ENCODE data around the gene BCAS3. TPM values are rescaled to one million over a fixed set of nuclear protein-coding genes. Genes with fewer than 3 reads are reported as not detected.

The BCAS3 gene
- total RNA-seq, 1 donor from 2014 or later = 14.5 TPM

GRCh38 chr17:60680754-60681153, 3.1 kb downstream of the BCAS3 start:
- Histone ChIP-seq H3K36me3 (ENCODE audit: insufficient read depth, low read length) (peaks cover 8% of the 10 kb centered on the region), H4K20me1 (ENCODE audit: insufficient read depth, low read length) (no peaks in the 10 kb centered on the region), H3K4me2 (ENCODE audit: low read length) (no peak overlapping the region), H3K9ac (ENCODE audit: low read length) (no peak overlapping the region), H2AFZ (ENCODE audit: low read depth, low read length) (no peak overlapping the region), H3K4me3 (ENCODE audit: insufficient read depth, low read depth, low read length) (no peak overlapping the region), H3K27me3 (ENCODE audit: insufficient read depth, low read length) (no peaks in the 10 kb centered on the region), H3K79me2 (ENCODE audit: insufficient read depth, low read length) (no peaks in the 10 kb centered on the region), H3K27ac (ENCODE audit: low read depth, low read length) (no peak overlapping the region), H3K9me3 (ENCODE audit: insufficient read depth, low read depth, low read length) (no peaks in the 10 kb centered on the region), H3K4me1 (ENCODE audit: insufficient read depth, low read length) (peaks cover 6% of the 10 kb centered on the region)
- Mint-ChIP-seq H3K4me3 (ENCODE audit: unreplicated experiment) (no peak overlapping the region), H3K27me3 (ENCODE audit: low read depth, unreplicated experiment) (no peaks in the 10 kb centered on the region), H3K9me3 (ENCODE audit: unreplicated experiment) (no peaks in the 10 kb centered on the region), H3K36me3 (ENCODE audit: low read depth, unreplicated experiment) (peaks cover 3% of the 10 kb centered on the region), H3K4me1 (ENCODE audit: low read depth, unreplicated experiment) (peaks cover 8% of the 10 kb centered on the region), H3K27ac (ENCODE audit: unreplicated experiment) (no peak overlapping the region)
- TF ChIP-seq EZH2 (IDR thresholded peaks at IDR 0.05; ENCODE audit: insufficient read depth, low read length) = no peak
- no peak for TF ChIP-seq CTCF (IDR thresholded peaks at IDR 0.05; ENCODE audit: insufficient read depth, low read depth, low read length)
- FAIRE-seq (no peak), DNase-seq (ENCODE audit: low read depth) (no peak)

- no peak for FAIRE-seq
Measured at GRCh38 chr17:60685437-60685836, 7.8 kb downstream of the BCAS3 start.

More at GRCh38 chr17:60685437-60685836, 7.8 kb downstream of the BCAS3 start:
- DNase-seq (ENCODE audit: low read depth) = no peak
- H3K4me3 Mint-ChIP-seq (ENCODE audit: unreplicated experiment) = no peak overlapping the region
- H3K4me2 ChIP-seq (ENCODE audit: low read length) = no peak overlapping the region
- no peak overlapping the region for H3K4me3 ChIP-seq (ENCODE audit: insufficient read depth, low read depth, low read length)
- no peaks in the 10 kb centered on the region for H3K27me3 Mint-ChIP-seq (ENCODE audit: low read depth, unreplicated experiment)
- H3K36me3 Mint-ChIP-seq (ENCODE audit: low read depth, unreplicated experiment) = peaks cover 6% of the 10 kb centered on the region
- H4K20me1 ChIP-seq (ENCODE audit: insufficient read depth, low read length) = no peaks in the 10 kb centered on the region
- H3K4me1 Mint-ChIP-seq (ENCODE audit: low read depth, unreplicated experiment) = no peaks in the 10 kb centered on the region
- no peak overlapping the region for H3K27ac Mint-ChIP-seq (ENCODE audit: unreplicated experiment)
- no peak overlapping the region for H2AFZ ChIP-seq (ENCODE audit: low read depth, low read length)
- no peaks in the 10 kb centered on the region for H3K27me3 ChIP-seq (ENCODE audit: insufficient read depth, low read length)
- H3K9me3 ChIP-seq (ENCODE audit: insufficient read depth, low read depth, low read length) = no peaks in the 10 kb centered on the region
- no peak overlapping the region for H3K9ac ChIP-seq (ENCODE audit: low read length)
- TF ChIP-seq CTCF (IDR thresholded peaks at IDR 0.05; ENCODE audit: insufficient read depth, low read depth, low read length) = no peak
- no peak for TF ChIP-seq EZH2 (IDR thresholded peaks at IDR 0.05; ENCODE audit: insufficient read depth, low read length)
- no peaks in the 10 kb centered on the region for H3K9me3 Mint-ChIP-seq (ENCODE audit: unreplicated experiment)
- H3K36me3 ChIP-seq (ENCODE audit: insufficient read depth, low read length) = peaks cover 12% of the 10 kb centered on the region
- H3K27ac ChIP-seq (ENCODE audit: low read depth, low read length) = no peak overlapping the region
- no peaks in the 10 kb centered on the region for H3K79me2 ChIP-seq (ENCODE audit: insufficient read depth, low read length)
- no peaks in the 10 kb centered on the region for H3K4me1 ChIP-seq (ENCODE audit: insufficient read depth, low read length)
